Activated gamma-delta T cell treated with Interleukin-2 at 50 U/mL for 16 hours (primary cell): ENCODE results near the gene KRT84.

ENCODE experiments used
- DNase-seq: peaks from one replicate; pipeline ENCODE4 v3.0.0-alpha.2; 2020

KRT84 gene

DNA sequence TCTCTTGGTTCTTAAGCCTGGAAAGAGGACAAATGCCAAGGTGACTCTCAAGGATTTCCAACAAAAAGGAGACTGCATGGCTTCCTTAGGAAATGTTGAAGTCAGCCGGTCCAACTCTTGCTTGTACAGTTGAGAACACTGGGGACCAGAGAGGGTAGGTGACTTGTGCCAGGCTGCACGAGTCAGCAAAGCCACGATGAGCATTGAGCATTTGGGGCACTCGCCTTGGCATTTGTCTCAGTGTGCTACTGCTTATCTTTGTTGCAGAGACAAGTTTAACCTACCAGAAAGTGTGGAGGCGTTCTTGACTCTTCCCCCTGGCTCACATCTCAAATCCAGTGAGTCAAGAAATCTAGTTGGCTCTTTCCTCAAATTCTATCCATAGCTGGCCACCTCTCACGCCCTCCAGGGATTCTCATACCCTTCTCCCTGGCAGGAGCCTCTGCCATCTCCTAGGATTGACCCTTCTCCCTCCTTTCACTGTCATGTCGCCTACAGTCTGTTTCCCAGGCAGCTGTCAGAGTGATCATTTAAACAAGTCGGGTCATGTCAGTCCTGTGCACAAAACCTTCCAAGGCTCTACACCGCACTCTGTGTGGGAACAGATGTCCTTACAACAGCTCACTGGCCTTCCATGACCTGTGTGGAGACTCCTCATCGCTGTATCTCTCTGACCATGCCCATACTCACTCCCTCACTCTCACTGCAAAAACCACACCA, 47.1 kb downstream of the KRT84 start:
- no peak for DNase-seq

DNA sequence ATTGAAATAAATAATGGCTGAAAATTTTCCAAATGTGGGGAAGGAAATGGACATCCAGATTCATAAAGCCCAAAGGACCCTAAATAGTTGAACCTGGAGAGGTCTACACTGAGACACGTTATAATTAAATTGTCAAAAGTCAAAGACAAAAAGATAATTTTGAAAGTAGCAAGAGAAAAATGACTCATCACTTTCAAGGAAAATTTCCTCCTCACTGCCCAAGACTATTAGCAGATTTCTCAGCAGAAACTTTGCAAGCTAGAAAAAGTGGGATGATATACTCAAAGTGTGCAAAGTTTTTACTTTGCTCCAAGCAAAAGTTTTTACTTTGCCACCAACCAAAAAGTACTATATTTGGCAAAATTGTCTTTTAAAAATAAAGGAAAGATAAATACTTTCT, 48.4 kb downstream of the KRT84 start:
- DNase-seq = no peak

DNA sequence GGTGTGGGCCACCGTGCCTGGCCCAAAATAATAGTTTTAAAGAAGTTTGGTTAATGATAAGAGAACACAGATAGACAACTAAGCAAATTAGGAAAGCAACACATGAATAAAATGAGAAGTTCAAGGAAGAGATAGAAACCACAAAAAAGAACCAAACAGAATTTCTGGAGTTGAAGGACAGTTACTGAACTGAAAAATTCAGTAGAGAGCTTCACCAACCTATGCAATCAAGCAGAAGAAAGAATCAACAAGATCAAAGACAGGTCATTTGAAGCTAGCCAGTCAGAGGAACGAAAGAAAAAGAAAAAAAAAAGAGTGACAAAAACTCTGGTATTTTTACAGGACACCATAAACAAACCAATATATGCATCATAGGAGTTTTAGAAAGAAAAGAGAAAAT, 48.8 kb downstream of the KRT84 start:
- DNase-seq = no peak

DNA sequence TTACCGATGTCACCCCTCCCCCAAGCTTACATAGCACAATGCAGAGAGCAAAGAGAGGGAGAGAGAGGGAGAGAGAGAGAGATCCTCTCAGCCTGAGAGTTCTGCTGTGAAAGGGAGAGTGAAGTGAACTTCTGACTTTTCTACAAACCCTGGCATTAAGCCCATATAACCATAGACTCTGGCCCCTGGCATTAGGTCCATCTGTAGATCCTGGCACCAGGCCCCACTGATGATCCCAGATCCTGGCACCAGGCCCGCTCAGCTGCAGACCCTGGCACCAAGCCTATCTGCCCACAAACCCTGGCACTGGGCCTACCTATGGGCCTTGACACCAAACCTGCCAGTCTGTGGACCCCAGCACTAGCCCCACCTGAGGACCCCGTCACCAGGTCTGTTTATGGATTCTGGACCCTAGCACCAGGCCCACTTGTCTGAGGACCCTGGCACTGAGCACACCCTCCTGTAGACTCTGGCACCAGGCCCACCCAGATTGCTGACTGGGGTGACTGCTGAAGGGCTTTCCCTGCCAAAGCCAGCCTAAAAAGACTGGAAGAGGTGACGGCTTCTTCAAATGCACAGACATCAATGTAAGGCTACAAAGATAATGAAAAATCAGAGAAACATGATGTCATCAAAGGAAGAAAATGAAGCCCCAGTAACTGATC, 49.7 kb downstream of the KRT84 start:
- no peak for DNase-seq

DNA sequence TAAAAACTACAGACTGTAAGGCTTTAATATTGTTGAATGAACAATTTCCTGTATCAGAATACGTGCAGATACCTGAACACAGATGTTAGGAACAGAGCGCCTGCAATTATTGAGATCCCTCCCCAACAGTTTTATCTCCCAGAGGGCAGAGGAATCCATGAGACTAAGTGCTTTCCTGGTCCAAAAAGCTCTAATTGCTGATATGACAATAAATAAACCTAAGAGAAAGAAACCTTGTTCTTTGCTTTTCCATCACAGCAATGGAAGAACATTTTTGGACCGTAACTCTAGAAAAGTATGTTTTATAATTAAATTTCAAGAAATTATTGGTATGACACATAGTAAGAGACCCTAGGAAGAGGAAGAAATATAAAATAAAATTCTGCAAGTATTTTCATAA, 51.3 kb downstream of the KRT84 start:
- DNase-seq = no peak

DNA sequence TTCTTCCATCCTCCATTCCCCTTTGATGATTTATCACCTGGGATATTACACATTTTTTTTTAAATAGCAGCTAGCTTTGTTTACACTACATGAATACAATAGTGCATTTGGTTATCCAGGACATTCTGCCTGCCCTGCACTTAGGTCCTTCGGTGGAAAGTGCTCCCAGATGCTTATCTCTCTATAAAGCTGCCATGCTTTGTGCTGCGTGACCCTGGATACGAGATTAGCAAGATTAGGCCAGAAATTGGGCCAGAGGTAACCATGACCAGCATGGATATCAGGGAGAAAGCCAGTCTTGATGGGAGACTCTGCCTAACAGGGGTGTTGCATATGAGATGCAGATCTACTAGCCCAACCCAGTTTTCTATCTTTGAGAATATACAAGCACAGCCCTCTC, 52.1 kb downstream of the KRT84 start:
- DNase-seq = no peak

DNA sequence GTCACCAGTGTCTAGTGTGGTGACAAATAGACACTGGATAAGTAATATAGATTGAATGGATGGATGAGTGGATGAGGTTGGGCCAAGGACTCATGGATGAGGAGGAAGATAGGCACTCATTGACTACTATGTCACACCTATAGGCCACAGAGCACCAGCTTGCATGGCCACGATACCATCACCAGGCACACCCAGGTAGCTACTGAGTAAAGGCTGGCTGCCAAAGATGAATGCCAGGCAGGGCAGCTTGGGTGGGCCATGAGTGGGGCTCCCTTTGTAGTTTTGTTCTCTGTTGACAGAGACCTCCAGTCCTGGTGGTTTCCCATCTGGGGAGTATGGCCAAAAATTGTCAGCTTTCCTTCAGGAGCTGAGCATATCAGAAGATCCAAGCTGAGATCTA, 53.1 kb downstream of the KRT84 start:
- DNase-seq = no peak

DNA sequence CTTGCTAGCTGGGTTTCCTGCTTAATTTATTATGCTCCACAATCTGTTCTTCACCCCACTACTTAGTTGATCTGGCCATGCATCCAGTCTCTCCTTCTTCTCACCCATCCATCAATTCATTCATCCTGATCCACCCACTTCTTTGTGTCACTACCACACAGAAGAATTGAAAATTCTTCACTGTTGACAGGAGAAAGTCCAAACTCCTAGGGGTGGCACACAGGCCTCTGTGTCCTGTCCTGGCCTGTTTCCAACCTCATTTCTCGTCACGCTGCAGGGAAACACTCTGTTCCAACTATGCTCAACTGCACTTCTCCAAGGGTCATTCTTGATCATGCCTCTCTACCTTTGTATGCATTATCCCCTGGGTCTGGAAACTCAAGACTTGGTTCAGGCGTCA, 53.6 kb downstream of the KRT84 start:
- no peak for DNase-seq

DNA sequence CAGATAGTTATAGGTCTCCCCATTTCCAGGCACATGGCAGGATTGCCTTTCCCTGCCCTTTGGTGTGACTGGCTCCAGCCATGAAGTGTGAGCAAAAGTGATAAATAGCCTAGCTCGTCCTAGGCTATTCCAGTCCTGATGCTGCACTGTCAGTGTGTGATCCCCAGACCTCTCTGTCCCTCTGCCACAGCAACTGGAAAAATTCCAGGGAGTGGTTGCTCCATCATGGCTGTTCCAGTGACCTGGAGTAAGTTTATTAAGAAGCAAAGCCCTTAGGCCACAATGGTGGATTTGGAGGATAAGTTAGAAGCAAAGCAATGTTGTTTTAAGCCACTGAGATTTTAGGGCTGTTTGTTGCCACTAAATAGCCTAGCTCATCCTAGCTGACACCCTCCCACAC, 54.4 kb downstream of the KRT84 start:
- no peak for DNase-seq

DNA sequence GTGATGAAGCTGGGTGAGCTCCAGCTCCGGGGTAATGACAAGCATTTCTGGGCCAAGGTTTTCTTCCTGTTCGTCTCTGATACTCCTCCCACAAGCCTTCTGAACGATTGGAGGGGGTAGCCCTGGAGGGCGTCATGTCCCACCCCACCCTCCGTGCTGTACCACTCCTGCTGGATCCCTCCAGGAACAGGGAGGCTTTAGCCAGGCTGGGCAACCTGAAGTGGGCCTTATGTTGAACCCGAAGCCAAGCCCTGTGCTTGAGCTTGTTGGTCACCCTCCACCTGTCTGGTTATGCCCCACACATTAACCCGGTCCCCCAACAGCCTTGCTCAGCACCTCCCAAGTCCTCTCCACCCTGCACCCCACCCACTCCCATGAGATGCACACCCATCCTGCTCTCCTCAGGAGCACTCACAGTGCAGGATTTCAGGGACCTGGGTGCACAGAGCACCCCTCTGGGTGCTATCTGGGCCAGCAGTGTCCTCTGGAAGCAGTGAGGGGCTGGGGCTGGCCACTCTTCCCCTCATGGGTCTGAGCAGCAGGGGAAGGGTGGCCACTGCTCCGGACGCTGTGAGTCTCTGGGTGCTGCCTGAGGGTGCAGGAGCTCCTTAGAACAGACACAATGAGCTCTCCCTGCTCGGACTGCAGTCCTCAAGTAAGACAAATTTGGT, 57.5 kb downstream of the KRT84 start:
- no peak for DNase-seq
